HG02970 (cell line): ENCODE data around the gene TAC1.
"Not testable (repeated sequence)": the region's sequence is repeated elsewhere in the genome, so short reads cannot be mapped to it uniquely, and the experiment has no call there.

ENCODE experiments used
- ATAC-seq: cut with Tn5 transposase; IDR thresholded peaks from one replicate; pipeline ENCODE4 v1.9.1; 2021; ENCODE audit warnings: mild to moderate bottlenecking, moderate library complexity, moderate number of reproducible peaks; ENCODE audit not compliant: unreplicated experiment, low FRiP score

Gene TAC1, protein sequence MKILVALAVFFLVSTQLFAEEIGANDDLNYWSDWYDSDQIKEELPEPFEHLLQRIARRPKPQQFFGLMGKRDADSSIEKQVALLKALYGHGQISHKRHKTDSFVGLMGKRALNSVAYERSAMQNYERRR

DNA sequence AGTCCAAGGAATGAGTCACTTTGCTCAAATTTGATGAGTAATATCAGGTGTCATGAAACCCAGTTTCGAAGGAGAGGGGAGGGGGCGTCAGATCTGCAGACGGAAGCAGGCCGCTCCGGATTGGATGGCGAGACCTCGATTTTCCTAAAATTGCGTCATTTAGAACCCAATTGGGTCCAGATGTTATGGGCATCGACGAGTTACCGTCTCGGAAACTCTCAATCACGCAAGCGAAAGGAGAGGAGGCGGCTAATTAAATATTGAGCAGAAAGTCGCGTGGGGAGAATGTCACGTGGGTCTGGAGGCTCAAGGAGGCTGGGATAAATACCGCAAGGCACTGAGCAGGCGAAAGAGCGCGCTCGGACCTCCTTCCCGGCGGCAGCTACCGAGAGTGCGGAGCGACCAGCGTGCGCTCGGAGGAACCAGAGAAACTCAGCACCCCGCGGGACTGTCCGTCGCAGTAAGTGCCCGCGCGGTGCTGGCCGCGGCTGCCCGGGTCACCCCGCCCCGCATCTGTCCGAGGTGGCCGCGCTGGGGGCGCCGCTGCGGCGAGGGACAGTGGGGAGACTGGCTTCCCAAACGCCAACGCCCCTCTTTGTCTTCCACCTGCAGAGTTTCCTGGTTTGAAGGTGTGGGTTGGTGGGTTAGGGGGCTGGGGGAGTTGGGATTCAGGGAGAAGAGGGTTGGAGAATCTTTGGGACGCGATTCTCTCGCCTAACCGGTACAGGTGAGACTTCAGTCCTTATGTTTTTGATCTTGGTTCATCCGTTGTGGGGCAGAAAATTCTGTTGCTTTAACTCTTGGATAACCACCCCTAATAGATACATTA lies at the start of gene TAC1:
Gene TAC1 (plus strand): TSS at position 351 of the 829 bp plus-strand sequence. CDS start 527 bp downstream, outside the sequence.
- no peak for ATAC-seq

DNA sequence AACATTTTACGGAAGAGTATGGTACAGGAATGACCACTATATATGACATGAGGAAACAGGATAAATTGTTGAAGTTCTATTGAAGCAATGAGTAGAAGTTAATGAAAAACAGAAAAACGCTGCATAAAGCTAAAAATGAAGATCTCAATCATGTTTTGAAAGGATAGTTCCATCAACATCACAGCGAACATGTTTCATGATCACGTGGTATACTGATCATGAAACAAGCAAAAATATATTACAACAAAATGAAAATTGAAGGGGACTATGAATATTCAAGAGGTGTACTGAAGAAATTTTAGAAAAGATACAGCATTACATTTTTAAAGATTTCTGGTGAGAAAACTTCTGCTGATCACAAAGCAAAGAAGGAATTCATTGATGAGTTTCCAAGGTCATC lies 45.9 kb upstream of the TAC1 start:
- no peak for ATAC-seq

DNA sequence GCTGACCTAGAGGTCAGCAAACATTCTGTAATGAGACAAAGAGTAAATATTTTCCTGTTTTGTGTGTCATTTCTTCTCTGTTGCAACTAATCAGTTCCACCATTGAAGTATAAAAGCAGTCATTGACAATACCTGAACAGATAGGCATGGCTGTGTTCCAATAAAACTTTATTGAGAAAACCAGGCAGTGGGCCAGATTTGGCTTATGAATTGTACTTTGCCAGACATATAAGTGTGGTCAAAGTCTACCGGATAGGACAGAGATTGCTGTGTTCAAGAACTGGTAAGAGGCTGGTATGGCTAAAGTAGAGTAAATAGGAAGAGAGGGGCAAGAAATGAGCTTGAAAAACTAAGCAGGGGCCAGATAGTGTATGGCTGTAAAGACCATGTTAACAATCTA lies 38.3 kb upstream of the TAC1 start:
- no peak for ATAC-seq

DNA sequence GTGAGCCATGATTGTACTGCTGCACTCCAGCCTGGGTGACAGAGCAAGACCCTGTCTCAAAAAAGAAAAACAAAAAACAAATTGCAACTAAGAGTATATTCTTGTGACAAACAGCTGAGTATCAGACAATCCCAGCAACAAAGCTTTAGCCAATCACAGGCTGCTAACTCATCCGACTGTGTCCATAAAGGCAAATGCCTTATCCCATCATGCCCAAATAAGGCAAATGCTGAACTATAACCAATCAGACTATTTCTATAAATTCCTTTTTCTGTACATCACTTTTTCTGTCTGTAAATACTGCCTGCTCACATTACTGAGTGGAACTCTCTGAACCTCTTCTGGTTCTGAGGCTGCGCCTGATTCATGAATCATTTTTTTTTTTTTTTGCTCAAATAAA lies 37.5 kb upstream of the TAC1 start:
- ATAC-seq = no peak

DNA sequence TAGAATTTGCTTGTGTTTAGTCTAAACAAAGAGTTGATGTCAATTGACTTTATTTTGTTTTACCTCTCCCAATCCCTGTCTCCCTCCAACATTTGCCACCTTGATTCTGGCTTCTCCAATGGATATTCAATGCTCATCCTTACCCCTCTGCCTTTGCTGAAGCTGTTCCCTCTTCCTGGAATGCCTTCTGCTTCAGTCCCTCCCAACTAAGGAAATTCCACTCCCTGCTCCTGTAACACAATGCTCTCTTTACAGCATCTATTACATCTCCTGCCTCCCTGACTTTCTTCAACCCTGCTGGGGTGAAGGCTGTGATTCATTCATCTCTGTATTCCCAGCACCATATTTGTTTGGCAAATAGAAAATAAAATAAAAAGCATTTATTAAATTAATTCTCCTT lies 34.5 kb upstream of the TAC1 start:
- ATAC-seq = no peak

DNA sequence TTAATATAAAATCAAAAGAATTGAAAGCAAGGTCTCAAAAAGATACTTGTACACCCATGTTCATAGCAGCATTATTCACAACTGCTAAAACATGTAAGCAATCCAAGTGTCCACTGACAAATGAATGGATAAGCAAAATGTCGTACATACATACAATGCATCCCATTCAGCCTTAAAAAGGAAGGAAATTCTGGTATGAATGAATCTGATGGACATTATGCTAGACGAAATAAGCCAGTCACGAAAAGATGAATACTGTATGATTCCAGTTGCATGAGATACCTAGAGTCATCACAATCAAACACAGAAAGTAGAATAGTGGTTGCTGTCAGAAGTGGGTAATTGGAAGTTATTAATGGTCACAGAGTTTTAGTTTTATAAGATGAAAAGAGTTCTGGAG lies 9.5 kb upstream of the TAC1 start:
- no peak for ATAC-seq

DNA sequence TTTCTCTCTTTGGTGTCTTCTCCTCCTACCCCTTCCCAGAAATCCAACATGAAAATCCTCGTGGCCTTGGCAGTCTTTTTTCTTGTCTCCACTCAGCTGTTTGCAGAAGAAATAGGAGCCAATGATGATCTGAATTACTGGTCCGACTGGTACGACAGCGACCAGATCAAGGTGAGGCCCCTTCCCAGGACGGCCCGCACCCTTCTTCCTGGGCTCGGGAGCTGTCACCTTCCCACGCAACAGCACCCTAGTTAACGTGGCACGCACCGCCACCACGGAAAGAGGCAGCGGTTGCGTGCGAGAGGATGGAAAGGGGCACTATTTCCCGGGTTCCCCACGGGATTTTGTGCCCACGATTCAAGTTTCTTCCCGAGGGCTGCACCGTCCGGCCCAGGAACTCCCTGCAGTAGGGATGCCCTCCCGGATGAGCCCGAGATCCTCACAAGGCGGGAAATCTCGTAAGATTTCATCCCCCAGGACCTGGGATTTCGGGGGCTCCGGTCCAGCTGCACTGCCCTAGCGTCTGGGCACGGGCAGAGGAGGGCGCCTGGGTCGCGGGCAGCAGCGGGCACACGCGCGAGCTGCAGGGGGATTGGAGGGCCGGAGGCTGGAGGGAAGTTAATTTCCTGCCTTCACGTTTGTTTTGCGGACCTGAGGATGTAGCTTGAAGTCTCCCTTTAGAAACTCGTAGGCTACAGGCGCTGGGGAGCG lies 834 bp downstream of the TAC1 start:
- no peak for ATAC-seq

DNA sequence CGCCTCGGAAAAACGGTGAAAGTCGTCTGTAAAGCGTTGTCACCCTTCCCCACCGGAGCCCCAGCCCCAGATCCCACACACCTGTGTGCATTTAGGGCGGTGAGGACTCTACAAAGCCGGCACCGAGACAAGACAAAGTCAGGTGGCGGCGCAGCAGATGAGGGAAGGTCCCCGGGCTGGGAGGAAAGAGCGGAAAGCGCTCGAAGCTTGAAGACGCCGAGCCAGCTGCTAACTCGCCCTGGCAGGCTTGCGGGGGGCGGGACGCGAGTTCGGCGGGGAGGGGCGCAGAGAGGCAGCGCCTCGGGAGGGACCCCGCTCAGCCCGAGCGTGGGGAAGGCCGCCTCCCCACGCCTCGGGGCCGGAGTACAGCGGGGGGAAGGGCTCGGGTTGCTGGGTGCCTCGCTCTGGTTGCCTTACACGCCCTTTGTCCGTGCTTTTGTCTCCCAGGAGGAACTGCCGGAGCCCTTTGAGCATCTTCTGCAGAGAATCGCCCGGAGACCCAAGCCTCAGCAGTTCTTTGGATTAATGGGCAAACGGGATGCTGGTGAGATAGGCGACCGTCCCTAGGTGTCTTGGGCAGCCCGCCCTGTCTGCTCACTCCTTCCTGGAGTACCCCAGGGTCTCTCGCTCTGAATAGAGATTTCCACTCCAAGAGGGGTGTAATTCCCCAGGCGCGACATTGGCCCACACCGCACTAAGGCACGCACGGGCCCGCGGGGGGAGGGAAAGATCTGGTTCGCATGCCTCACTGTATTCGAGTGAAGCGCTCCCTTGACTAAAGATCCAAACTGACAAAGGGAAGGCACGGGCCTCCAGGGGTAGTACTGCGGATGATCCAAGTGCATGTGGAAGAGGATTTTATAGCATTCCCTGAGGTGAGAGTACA lies 1.6 kb downstream of the TAC1 start:
- ATAC-seq = no peak

DNA sequence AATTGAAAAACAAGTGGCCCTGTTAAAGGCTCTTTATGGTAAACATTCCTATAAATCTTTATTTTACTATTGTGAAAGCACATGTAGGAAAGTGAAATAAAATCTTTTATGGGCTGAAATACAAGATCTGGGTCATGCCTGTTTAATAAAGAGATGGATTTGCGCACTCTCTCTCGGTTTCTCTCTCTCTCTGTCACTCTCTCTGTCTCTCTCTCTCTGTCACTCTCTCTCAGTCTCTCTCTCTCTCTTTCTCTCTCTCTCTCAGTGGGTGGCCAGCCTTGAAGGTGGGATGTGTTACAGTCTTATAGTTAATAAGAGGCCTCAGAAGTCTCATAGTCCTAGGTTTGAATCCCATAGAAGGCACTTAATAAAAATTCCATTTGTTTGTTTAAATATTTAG lies 2.4 kb downstream of the TAC1 start:
- ATAC-seq = no peak

DNA sequence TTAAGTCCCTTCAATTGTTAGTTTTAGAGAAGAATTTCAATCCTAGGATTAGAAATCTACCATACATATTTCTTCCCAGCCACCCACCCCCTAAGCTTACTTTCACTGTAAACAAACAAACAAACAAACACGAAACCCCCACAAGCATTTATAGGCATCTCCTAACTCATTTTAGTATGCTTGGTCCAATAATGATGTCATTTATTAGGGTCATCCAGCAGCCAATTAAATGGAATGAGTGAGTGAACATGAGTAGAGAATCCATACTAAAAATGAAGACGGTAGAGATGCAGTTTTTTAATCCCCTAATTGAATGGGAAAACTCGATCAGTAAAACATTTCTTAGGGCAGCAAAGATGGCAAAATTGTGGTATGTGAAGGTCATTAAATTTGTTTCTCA lies 3.2 kb downstream of the TAC1 start:
- ATAC-seq = no peak

DNA sequence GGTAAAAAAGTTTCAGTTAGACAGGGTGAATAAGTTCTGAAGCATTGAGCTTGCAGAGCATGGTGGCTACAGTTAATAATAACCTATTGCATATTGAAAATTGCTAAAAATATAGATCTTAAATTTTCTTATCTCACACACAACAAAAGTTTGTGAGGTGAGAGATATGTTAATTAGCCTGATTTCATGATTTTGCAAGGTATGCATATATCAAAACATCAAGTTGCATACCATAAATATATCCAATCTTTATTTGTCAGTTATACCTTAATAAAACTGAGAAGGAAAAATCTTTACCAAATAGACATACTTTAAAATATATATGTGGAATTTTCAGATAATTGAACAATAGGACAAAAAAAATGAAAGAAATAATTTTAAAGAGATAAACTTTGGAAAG lies 16.6 kb downstream of the TAC1 start:
- ATAC-seq = no peak

DNA sequence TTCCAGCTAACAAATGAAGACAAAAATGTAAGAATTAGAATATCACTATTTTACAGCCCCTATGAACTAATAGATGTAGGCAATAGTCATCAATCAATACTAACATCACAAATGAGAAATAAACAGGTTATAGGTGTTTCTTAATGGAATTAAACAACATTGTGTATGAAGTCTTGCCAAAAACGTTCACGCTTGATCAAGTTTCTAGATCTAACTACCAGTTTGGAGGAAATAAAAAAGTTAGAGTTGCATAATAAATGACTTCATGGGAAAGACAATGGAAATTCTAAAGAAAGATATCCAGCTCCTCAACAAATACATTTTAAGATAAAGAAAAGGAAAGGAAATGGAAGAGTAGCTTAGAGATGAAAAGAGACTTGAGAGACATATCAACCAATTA lies 19.7 kb downstream of the TAC1 start:
- ATAC-seq = no peak

DNA sequence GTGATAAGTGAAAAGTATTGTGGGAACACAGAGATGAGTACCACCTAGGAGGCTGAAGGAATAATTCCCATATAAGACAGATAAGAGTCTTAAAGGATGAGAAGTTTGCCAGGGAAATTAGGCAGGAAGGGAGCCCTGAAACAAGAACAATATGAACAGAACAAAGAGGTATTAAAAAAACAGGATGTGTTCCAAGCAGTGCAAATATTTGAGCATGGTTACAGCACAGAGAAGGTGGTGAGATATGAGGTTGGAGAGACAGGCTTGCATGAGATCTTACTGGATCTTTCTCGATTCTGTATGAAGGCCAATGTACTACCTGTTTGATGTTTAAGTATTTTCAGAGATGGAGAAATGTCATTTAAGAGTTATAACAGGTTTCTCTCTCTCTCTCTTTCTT lies 20.3 kb downstream of the TAC1 start:
- no peak for ATAC-seq

DNA sequence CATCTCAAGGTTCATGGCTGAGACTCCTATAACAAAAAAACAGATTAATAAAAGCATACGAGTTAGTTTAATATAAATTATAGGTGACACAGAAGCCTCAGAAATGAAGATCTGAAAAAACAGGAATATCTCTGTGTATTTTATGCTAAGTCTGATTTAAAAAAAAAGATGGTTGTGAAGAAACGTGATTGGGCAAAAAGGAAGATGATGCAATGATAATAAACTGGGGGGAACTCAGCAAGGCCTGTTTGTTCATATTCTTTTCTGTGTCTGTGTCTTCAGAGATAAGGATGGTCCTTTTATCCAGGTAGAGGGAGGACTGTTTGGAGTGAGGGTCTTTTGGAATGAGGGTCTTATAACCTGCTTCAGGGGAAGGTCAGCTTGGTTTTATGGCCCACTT lies 25.9 kb downstream of the TAC1 start:
- ATAC-seq = no peak

DNA sequence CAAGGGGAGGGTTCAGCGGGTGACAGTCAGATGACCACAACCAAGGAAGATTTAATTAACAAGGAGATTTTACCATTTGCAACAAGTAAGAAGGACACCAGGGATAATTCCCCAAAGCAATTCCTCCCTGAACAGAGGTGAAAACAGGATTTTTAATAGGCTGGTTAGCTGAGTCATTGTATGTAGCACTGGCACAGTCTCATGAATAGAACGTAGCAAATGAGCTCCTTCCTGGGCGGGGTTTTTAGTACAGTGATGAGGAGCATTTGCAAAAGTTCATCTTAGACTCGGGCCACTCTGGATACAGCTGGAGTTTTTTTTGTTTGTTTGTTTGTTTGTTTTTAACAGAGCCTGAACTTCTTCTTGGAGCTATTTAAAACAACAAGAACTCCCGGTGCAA lies 39.0 kb downstream of the TAC1 start:
- no peak for ATAC-seq

DNA sequence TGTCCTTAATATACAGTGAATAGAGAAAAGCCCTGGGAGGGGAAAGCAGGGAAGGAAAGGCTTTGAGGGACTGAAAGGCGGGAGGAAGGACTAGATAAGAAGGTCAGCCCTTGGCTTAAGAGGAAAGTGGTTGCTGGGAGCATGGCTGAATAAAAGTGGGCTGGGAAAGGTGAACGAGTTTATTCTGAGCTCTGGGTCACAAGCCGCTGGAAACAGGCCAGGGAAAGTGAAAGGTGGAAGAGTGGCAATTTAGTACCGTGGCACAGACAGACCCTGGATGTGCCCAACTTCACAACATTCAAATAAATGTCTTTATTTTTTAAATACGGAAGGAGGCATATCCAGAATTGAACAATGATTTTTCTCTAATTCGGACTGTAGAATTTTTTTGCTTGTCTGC lies 39.7 kb downstream of the TAC1 start:
- no peak for ATAC-seq

DNA sequence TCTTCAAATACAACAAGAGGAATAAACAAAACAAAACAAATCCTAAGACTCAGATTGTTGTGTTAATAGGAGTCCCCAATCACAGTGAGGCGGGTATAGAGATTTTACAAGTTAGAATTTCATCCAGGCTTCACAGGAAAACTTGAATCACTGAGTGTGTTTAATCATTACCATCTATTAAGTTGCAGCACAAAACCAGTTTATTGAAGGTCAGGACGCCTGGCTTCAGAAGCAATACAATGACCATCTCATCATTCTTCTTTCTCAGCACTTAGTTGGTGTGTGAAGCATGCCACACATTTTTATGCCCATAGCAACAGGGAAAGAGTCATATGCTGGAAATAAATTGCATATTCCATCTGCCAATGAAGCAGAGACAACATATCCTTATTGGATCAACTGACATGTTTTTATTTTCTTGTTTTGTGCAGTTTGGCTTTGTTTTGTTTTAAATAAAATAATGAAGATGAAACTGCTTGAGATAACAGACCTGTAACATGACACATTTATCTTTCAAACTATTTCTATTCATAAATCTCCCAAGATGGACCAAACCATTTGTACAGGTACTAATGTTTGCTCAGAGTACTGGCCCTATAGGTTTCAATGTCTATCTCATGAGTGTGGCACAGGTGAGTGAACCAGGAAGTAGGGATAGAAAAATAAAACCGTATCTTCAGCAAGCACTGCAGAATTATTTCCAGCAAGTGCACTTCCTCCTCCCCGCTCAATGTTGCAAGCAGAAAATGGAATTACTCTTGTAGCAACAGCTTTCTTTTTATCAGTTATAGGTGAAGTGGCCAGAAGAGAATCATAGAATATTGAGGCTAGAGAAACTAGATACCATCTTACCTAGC lies 40.4 kb downstream of the TAC1 start:
- ATAC-seq = no peak

DNA sequence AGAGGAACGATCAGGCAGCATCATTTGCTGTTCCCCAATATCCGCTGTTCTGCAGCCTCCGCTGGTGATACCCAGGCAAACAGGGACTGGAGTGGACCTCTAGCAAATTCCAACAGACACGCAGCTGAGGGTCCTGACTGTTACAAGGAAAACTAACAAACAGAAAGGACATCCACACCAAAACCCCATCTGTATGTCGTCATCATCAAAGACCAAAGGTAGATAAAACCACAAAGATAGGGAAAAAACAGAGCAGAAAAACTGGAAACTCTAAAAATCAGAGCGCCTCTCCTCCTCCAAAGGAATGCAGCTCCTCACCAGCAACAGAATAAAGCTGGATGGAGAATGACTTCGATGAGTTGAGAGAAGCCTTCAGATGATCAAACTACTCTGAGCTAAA lies 54.5 kb downstream of the TAC1 start:
- not testable (repeated sequence) for ATAC-seq
